H9 (cell line): ENCODE results near the gene HORMAD2. TPM values are rescaled to one million over a fixed set of nuclear protein-coding genes. Genes with fewer than 3 reads are reported as not detected.

ENCODE experiments used
- DNase-seq: peaks from one replicate; pipeline ENCODE4 v3.0.0-alpha.2; 2017
- H2AFZ ChIP-seq: one replicate; pipeline ENCODE4 v1.6.1; 2013; ENCODE audit warnings: mild to moderate bottlenecking, low read length, control low read depth, moderate library complexity
- H2AK5ac ChIP-seq: 2 replicates; pipeline ENCODE4 v1.6.1; 2013; ENCODE audit warnings: low read length, control low read depth, mixed read lengths; ENCODE audit not compliant: insufficient read length
- H2BK120ac ChIP-seq: one replicate; pipeline ENCODE4 v1.6.1; 2013; ENCODE audit warnings: low read depth, mild to moderate bottlenecking, low read length, control low read depth, inconsistent platforms; ENCODE audit not compliant: poor library complexity, severe bottlenecking
- H2BK12ac ChIP-seq: 2 replicates; pipeline ENCODE4 v1.6.1; 2013; ENCODE audit warnings: low read length, control low read depth, mixed read lengths, low read depth; ENCODE audit not compliant: insufficient read length
- H2BK15ac ChIP-seq: 2 replicates; pipeline ENCODE4 v1.6.1; 2013; ENCODE audit warnings: low read depth, low read length, control low read depth
- H2BK20ac ChIP-seq: one replicate; pipeline ENCODE4 v1.6.1; 2013; ENCODE audit warnings: low read depth, mild to moderate bottlenecking, low read length, control low read depth, inconsistent platforms; ENCODE audit not compliant: poor library complexity, severe bottlenecking
- H2BK5ac ChIP-seq: 2 replicates; pipeline ENCODE4 v1.6.1; 2013; ENCODE audit warnings: low read length, control low read depth, mixed read lengths; ENCODE audit not compliant: insufficient read length
- H3K14ac ChIP-seq: 2 replicates; pipeline ENCODE4 v1.6.1; 2013; ENCODE audit warnings: low read length, control low read depth; ENCODE audit not compliant: insufficient read depth
- H3K18ac ChIP-seq: 2 replicates; pipeline ENCODE4 v1.6.1; 2013; ENCODE audit warnings: low read depth, mild to moderate bottlenecking, mixed read lengths, low read length, control low read depth; ENCODE audit not compliant: insufficient read length
- H3K23ac ChIP-seq: 2 replicates; pipeline ENCODE4 v1.6.1; 2013; ENCODE audit warnings: low read length, control low read depth, mixed read lengths, low read depth; ENCODE audit not compliant: insufficient read length
- H3K23me2 ChIP-seq: 2 replicates; pipeline ENCODE4 v1.6.1; 2013; ENCODE audit warnings: low read depth, mild to moderate bottlenecking, mixed read lengths, low read length, control low read depth; ENCODE audit not compliant: insufficient read length, poor library complexity, severe bottlenecking
- H3K27ac ChIP-seq: 2 replicates; pipeline ENCODE4 v1.5.1; 2013; ENCODE audit warnings: low read length, control low read depth, mixed read lengths, low read depth; ENCODE audit not compliant: insufficient read length
- H3K27me3 ChIP-seq: 2 replicates; pipeline ENCODE4 v1.6.1; 2013; ENCODE audit warnings: low read length, control low read depth, inconsistent platforms; ENCODE audit not compliant: insufficient read depth
- H3K4ac ChIP-seq: 2 replicates; pipeline ENCODE4 v1.6.1; 2013; ENCODE audit warnings: low read depth, mild to moderate bottlenecking, control low read depth, inconsistent platforms, low read length, moderate library complexity
- H3K4me1 ChIP-seq: 2 replicates; pipeline ENCODE4 v1.6.1; 2013; ENCODE audit warnings: low read length, control low read depth, inconsistent platforms; ENCODE audit not compliant: insufficient read depth
- H3K4me2 ChIP-seq: 2 replicates; pipeline ENCODE4 v1.6.1; 2013; ENCODE audit warnings: low read length, control low read depth, mixed read lengths; ENCODE audit not compliant: insufficient read length, insufficient read depth
- H3K56ac ChIP-seq: 2 replicates; pipeline ENCODE4 v1.6.1; 2013; ENCODE audit warnings: low read depth, mild to moderate bottlenecking, mixed read lengths, low read length, control low read depth; ENCODE audit not compliant: insufficient read length
- H3K79me1 ChIP-seq: 2 replicates; pipeline ENCODE4 v1.6.1; 2013; ENCODE audit warnings: low read depth, mild to moderate bottlenecking, moderate library complexity, low read length, control low read depth, inconsistent platforms; ENCODE audit not compliant: insufficient read depth, poor library complexity, severe bottlenecking
- H3K79me2 ChIP-seq: 2 replicates; pipeline ENCODE4 v1.6.1; 2013; ENCODE audit warnings: low read length, control low read depth, inconsistent platforms; ENCODE audit not compliant: insufficient read depth
- H3K9ac ChIP-seq: 2 replicates; pipeline ENCODE4 v1.6.1; 2013; ENCODE audit warnings: low read length, control low read depth, mixed read lengths; ENCODE audit not compliant: insufficient read length; ENCODE audit errors: extremely low read depth
- H3K9me3 ChIP-seq: one replicate; pipeline ENCODE4 v1.6.1; 2013; ENCODE audit warnings: low read depth, low read length, inconsistent platforms; ENCODE audit not compliant: control insufficient read depth
- H3T11ph ChIP-seq: one replicate; pipeline ENCODE4 v1.6.1; 2013; ENCODE audit warnings: mild to moderate bottlenecking, low read length, control low read depth, inconsistent platforms
- H4K20me1 ChIP-seq: one replicate; pipeline ENCODE4 v1.6.1; 2013; ENCODE audit not compliant: control insufficient read depth, insufficient read length, insufficient read depth
- H4K5ac ChIP-seq: 2 replicates; pipeline ENCODE4 v1.6.1; 2013; ENCODE audit warnings: low read depth, mild to moderate bottlenecking, mixed read lengths, low read length, control low read depth; ENCODE audit not compliant: insufficient read length
- H4K8ac ChIP-seq: replicated peaks from 2 replicates; pipeline ENCODE4 v1.6.1; 2013; ENCODE audit warnings: low read length, control low read depth, mixed read lengths, low read depth; ENCODE audit not compliant: insufficient read length
- H4K91ac ChIP-seq: 2 replicates; pipeline ENCODE4 v1.6.1; 2013; ENCODE audit warnings: low read depth, mild to moderate bottlenecking, moderate library complexity, mixed read lengths, low read length, control low read depth; ENCODE audit not compliant: insufficient read length
- H3K27ac Mint-ChIP-seq, 3 experiments: 2 replicates in 2 of 3; 3 replicates in 1 of 3; pipeline ENCODE4 v1.8.0; 2020 to 2021; ENCODE audit warnings: mixed read lengths in 3 of 3, mild to moderate bottlenecking in 1 of 3, moderate library complexity in 1 of 3
- H3K27me3 Mint-ChIP-seq: 2 replicates; pipeline ENCODE4 v1.8.0; 2021; ENCODE audit warnings: low read depth, mild to moderate bottlenecking, moderate library complexity, mixed read lengths
- H3K36me3 Mint-ChIP-seq, 3 experiments: 2 replicates in 2 of 3; 3 replicates in 1 of 3; pipeline ENCODE4 v1.8.0; 2020 to 2021; ENCODE audit warnings: low read depth in 3 of 3, mixed read lengths in 3 of 3; ENCODE audit not compliant: insufficient read depth in 1 of 3
- H3K4me1 Mint-ChIP-seq, 2 experiments: 2 replicates each; pipeline ENCODE4 v1.8.0; 2020; ENCODE audit warnings: mixed read lengths in 2 of 2
- H3K4me3 Mint-ChIP-seq, 2 experiments: 2 replicates in 1 of 2; 3 replicates in 1 of 2; pipeline ENCODE4 v1.8.0; 2020 to 2021; ENCODE audit warnings: mild to moderate bottlenecking in 2 of 2, mixed read lengths in 2 of 2, moderate library complexity in 1 of 2
- H3K9me3 Mint-ChIP-seq, 2 experiments: 2 replicates in 1 of 2; 3 replicates in 1 of 2; pipeline ENCODE4 v1.8.0; 2020; ENCODE audit warnings: mild to moderate bottlenecking in 2 of 2, mixed read lengths in 2 of 2, moderate library complexity in 1 of 2
- WGBS: extraction: QIAGEN DNeasy Blood & Tissue Kit; methylation state at CpG from one replicate; pipeline ENCODE4 v1.1.7; 2013; ENCODE audit warnings: missing lambda C conversion rate, low lambda C conversion rate, mixed read lengths; ENCODE audit not compliant: insufficient read length; ENCODE audit errors: extremely low coverage; 5-methylcytosine and 5-hydroxymethylcytosine counted together
- total RNA-seq: library from RNA; stranded (reverse); gene quantifications from 2 replicates; pipeline ENCODE4 v1.2.1, GENCODE V29; 2021
- TF ChIP-seq, protein P1 (sequence below): fragments of 200-600 bp; sonication (generic); conservative IDR thresholded peaks from 3 replicates; pipeline ENCODE4 v1.8.0; 2021; ENCODE audit warnings: antibody characterized with exemption, mild to moderate bottlenecking

Gene HORMAD2
- total RNA-seq, 1 experiment from 2014 or later, result not detected

DNA sequence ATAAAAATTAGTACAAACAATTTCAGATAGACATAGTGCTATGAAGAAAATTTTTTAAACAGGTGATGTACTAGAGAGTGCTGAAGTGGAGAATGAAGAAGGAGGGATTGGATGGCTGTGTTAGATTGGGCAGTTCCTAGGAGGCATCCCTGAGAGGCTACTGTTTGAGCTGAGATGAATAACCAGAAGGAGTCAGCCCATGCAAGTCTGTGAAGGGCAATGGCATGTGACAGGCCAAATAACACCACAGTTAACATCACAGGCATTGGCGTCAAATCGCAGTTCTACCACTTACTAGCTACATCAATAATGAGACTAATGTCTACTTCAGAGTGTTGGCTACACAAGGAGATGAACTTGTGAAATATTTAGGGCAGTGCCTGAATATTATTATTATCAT, 35.4 kb downstream of the HORMAD2 start:
- no CpG with 5 or more reads among the region's 2 CpGs for WGBS
- H2AFZ ChIP-seq, result no peak overlapping the region

More for the DNA sequence above, 35.4 kb downstream of the HORMAD2 start:
- Histone ChIP-seq H4K8ac (no peak overlapping the region), H3K18ac (no peak overlapping the region), H3K79me1 (no peaks in the 10 kb centered on the region), H3K79me2 (no peaks in the 10 kb centered on the region), H3K4ac (no peak overlapping the region), H3K14ac (no peak overlapping the region), H2BK15ac (no peak overlapping the region), H3K4me2 (no peak overlapping the region), H3K23ac (no peak overlapping the region), H3K9ac (no peak overlapping the region), H3K23me2 (no peaks in the 10 kb centered on the region), H3K27ac (no peak overlapping the region), H3K9me3 (no peaks in the 10 kb centered on the region), H2BK120ac (no peak overlapping the region), H3K56ac (no peak overlapping the region), H4K20me1 (no peaks in the 10 kb centered on the region), H4K5ac (no peak overlapping the region), H2BK12ac (no peak overlapping the region), H3T11ph (no peak overlapping the region), H2AK5ac (no peak overlapping the region), H3K4me1 (no peaks in the 10 kb centered on the region), H4K91ac (no peak overlapping the region), H2BK5ac (no peak overlapping the region), H2BK20ac (no peak overlapping the region), H3K27me3 (no peaks in the 10 kb centered on the region)
- H3K36me3 Mint-ChIP-seq, result no peaks in the 10 kb centered on the region
- DNase-seq, result no peak
- TF ChIP-seq, protein P1, sequence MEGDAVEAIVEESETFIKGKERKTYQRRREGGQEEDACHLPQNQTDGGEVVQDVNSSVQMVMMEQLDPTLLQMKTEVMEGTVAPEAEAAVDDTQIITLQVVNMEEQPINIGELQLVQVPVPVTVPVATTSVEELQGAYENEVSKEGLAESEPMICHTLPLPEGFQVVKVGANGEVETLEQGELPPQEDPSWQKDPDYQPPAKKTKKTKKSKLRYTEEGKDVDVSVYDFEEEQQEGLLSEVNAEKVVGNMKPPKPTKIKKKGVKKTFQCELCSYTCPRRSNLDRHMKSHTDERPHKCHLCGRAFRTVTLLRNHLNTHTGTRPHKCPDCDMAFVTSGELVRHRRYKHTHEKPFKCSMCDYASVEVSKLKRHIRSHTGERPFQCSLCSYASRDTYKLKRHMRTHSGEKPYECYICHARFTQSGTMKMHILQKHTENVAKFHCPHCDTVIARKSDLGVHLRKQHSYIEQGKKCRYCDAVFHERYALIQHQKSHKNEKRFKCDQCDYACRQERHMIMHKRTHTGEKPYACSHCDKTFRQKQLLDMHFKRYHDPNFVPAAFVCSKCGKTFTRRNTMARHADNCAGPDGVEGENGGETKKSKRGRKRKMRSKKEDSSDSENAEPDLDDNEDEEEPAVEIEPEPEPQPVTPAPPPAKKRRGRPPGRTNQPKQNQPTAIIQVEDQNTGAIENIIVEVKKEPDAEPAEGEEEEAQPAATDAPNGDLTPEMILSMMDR, result no peak
- H3K4me3 Mint-ChIP-seq, result no peak overlapping the region
- no peak overlapping the region for H3K27ac Mint-ChIP-seq
- H3K27me3 Mint-ChIP-seq, result no peaks in the 10 kb centered on the region; the same call in 1 of the 2 replicates
- no peaks in the 10 kb centered on the region for H3K9me3 Mint-ChIP-seq
- H3K4me1 Mint-ChIP-seq, result peaks cover 0 to 4% of the 10 kb centered on the region in 2 experiments; a peak in 2 of 4 replicates
